ENCODE results near the gene HDAC8. TPM values are rescaled to one million over a fixed set of nuclear protein-coding genes. Genes with fewer than 3 reads are reported as not detected.

Gene HDAC8
- total RNA-seq, 2 experiments from 2014 or later: 32.5 to 40.0 TPM

GRCh38 chrX:72436010-72436409 is 136.6 kb downstream of the HDAC8 start:
- Histone ChIP-seq H3K4me1 (ENCODE audit: insufficient read depth, low read length, poor library complexity, severe bottlenecking) (no peaks in the 10 kb centered on the region), H3K79me2 (ENCODE audit: insufficient read depth, low read depth, low read length) (no peaks in the 10 kb centered on the region), H3K9me3 (ENCODE audit: low read length) (no peaks in the 10 kb centered on the region), H3K9me2 (ENCODE audit: insufficient read depth, low read length) (no peaks in the 10 kb centered on the region), H3K4me3 (ENCODE audit: low read depth, low read length, poor library complexity, severe bottlenecking) (no peak overlapping the region), H2AFZ (ENCODE audit: low read length) (no peak overlapping the region), H3K27ac (ENCODE audit: low read depth, low read length, poor library complexity, severe bottlenecking) (no peak overlapping the region), H4K20me1 (ENCODE audit: insufficient read depth, low read length) (no peaks in the 10 kb centered on the region), H3K4me2 (ENCODE audit: low read length) (no peak overlapping the region), H3K36me3 (ENCODE audit: insufficient read depth, low read length) (peaks cover 4% of the 10 kb centered on the region; the same call in 1 of the 2 replicates)
- BruUV-seq (replicated peaks): no TSS peak
- TF ChIP-seq CTCF (conservative IDR thresholded peaks at IDR 0.05; ENCODE audit: low read length): no peak
- TF ChIP-seq EZH2phosphoT487 (IDR thresholded peaks at IDR 0.05; ENCODE audit: borderline replicate concordance, low read depth, low read length): no peak
- DNase-seq (ENCODE audit: low spot score): no peak
- intact Hi-C loops (cut with micrococcal nuclease; ENCODE audit: unreplicated experiment): no loop called here
- POLR2A ChIA-PET: interaction anchor here (0.7 kb wide), 1 partner anchor 16 kb away, joined by 3 read pairs; no protein-coding TSS in a partner anchor
- CTCF ChIA-PET (ENCODE audit: unreplicated experiment): no interaction called here

DNA sequence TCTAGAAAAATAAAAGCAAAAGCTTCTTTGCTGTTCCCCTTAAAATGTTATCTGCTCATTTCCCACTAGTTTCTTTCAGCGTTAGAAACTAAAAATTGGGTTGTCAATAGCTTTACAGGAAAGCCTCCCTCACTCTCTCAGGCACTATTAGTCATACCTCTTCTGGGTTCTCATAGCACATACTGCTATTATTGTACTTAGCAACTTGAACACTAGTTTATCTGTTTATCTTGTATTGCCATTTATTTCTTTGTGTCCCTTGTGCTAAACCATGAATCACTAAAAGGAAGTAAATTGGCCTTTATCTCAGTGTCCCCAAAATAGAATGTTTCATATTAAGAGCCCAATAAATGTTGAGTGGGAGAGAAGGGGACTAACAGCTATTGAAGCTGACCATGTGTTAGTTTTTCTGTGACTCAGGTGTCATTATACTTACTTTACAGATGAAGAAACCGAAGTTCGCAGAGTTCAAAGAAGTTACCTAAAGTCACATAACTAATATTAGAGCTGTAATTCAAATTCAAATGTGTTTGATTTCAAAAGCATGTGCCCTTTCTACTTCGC is 142.2 kb downstream of the HDAC8 start:
- POLR2A ChIA-PET: no interaction called here

More for the DNA sequence above, 142.2 kb downstream of the HDAC8 start:
- no peak for DNase-seq (ENCODE audit: low spot score)
- intact Hi-C loops (cut with micrococcal nuclease; ENCODE audit: unreplicated experiment): no loop called here
- Histone ChIP-seq H3K79me2 (ENCODE audit: insufficient read depth, low read depth, low read length) (no peaks in the 10 kb centered on the region), H3K9me3 (ENCODE audit: low read length) (no peaks in the 10 kb centered on the region), H3K9me2 (ENCODE audit: insufficient read depth, low read length) (no peaks in the 10 kb centered on the region), H3K4me1 (ENCODE audit: insufficient read depth, low read length, poor library complexity, severe bottlenecking) (no peaks in the 10 kb centered on the region), H3K27ac (ENCODE audit: low read depth, low read length, poor library complexity, severe bottlenecking) (no peak overlapping the region), H3K36me3 (ENCODE audit: insufficient read depth, low read length) (peaks cover 4% of the 10 kb centered on the region; the same call in 1 of the 2 replicates), H3K4me3 (ENCODE audit: low read depth, low read length, poor library complexity, severe bottlenecking) (no peak overlapping the region), H2AFZ (ENCODE audit: low read length) (no peak overlapping the region), H4K20me1 (ENCODE audit: insufficient read depth, low read length) (no peaks in the 10 kb centered on the region), H3K4me2 (ENCODE audit: low read length) (no peak overlapping the region)
- CTCF ChIA-PET (ENCODE audit: unreplicated experiment): no interaction called here
- BruUV-seq (replicated peaks): no TSS peak
- TF ChIP-seq EZH2phosphoT487 (IDR thresholded peaks at IDR 0.05; ENCODE audit: borderline replicate concordance, low read depth, low read length) (no peak), CTCF (conservative IDR thresholded peaks at IDR 0.05; ENCODE audit: low read length) (no peak)

Measured in OCI-LY7 (cell line).